Measurements from ENCODE around the gene DYSF.

The DYSF gene

DNA sequence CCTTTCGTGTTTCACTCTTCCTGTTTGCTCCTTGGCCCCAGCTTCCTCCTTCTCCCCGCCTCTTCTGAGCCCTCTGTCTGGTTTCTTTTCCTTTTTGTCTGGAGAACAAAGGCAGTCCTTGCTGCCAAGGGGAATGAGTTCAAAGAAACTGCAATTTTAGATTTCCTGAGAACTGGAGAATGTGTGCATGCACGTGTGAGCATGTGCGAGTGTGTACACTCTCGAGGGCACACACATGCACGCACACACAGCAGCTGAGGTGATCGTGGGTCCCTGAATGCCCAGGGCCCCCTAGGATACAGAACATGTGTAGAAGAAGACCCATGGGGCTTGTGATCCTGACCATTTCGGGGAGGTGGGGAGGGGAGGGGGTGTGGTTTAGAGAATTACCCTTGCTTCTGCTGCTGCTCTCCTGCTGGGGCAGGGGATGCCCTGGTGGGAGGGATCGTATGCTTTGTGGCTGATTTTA is 151.8 kb downstream of the DYSF start:
- no peak for DNase-seq

DNA sequence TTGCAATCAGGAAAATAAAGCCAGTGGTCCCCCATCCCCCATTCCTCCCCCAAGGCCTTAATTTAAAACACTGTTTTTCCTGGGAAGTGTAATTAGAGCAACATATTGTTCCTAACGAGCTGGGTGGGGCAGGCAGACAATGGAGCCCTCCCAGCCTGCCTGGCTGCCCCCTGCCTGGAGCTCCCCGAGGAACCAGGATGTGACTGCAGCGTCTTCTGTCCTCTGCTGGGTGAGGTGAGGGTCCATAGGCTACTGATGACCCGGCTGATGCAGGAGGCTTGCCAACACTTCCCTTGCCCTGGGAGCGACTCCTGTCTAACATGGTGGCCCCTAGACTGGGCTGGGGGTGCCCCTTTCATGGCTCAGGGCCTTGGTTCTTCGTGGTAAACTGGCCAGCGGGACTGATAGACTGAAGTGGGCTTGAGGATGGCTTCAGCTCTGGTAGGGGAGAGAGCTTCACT is 152.4 kb downstream of the DYSF start:
- no peak for DNase-seq

DNA sequence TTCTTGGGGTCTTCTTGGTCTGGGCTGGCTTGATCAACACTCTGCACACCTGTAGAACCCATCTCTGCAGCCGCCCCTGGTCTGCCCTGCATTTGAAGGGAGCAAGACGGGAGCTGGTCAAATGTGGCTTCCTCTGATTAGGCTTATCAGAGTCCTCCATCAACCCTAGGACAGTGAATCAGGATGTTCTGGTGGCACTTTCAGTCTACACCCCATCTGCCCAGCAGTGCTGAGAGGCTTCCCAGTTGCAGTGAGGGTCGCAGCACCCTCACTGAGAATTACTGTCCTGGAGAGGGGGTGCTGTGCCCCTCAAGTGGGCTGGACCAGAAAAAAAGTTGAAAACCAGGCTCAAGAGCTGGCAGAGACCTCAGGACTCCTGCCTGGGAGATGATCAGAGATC is 152.9 kb downstream of the DYSF start:
- DNase-seq: no peak

DNA sequence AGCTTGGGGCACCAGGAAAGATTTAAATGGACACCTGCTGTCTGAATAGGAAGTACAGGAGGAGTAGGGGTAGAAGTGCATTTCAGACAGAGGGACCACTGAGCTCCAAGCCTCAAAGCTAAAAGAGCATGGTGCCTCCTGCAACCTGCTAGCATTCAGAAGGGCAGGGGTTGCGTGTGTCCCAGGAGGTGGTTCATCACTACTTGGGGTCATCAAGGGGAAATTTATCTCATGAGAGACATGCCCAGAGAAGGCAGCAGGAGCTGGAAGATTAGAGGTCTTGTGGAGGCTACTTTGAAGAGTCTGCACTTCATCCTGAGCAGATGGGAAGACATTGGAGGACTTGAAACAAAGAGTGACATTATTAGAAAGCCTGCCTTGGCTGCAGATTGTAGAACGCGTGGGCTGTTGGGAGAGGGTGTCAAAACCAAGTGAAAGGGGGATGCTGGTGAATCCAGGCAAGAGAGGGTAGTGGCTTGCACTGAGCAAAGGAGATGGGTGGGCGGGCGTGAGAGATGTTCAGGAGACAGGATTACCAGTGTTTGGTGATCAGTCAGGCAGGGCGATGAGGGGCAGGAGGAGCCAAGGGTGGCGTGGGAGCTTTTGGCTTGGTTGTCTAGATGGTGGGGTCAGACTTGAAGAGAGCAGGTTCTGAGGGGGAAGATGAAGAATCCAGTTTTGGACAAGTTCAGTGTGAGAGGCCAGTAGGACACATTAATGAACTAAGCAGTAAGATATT is 154.0 kb downstream of the DYSF start:
- no peak for DNase-seq

DNA sequence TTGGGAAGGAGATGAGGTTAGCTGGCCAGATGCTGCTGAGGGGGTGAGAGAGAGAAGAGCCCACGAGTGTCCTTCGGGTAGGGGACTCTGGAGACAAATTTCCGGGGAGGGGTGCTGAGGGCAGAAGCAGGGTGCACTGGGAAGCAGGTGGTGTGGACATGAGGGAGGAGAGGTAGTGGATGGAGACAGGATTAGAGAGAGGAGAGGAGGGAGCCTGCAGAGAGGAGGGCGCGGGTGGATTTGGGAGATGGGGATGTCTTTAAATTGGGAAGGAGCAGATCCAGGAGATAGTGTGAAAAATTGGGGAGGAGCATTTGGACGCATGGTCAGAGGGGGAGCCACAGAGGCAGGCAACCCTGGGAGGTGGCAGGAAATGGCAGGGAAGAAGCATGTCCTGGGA is 154.7 kb downstream of the DYSF start:
- DNase-seq: no peak

DNA sequence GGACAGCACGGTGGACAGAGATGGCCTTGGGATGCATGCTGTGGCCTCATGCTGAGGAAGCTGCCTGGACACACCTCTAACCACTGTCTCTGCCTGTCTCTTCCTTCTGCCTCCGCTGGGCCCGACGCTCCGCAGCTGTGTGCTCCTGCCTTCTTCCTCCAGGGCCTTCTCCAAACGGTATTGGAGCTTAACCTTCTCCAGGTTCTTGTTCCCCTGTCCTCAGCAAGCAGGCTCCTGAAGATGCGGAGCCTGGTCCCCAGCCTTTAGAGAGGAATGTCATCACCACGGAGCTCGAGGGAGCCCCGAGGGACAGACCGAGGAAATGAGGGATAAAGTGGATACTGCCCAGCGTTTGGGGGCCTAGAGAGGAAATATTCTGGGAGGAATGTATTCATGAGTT is 155.1 kb downstream of the DYSF start:
- DNase-seq: no peak

DNA sequence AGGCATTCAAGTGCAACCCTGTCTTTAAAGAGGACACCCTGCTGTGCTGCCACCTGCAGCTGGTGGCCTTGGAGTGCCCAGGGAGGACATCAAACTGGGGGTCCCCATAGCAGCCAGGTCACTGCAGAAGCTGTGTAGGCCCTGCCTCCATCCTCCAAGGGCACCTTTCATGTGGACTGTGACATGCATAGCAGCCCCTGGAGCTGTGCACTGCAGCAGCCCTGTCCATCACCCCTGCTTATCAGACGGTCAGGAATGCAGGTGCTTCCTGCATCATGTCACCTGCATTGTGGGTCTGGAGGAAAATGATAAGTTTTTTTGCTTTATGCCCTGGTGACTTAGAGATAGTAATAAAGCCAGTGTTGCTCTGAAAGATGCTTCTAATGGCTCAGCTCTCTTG is 155.7 kb downstream of the DYSF start:
- DNase-seq: no peak

DNA sequence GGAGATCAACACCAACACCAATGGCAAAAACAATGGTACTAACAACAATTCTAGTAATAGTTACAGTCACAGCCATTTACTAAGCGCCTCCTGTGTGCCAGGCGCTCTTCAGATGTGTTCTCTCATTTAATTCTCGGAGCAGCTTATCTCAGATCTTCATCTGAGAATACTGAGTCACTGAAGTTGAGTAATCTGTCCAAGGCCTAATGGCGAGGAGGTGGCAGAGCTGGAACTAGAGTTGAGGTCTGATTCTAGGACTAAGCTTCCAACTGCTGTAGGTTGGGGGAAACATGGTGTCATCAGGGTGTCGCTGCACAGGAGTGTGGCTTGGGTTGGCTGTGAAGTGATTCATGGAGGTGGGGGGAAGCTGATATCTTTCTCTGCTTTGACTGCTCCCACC is 156.1 kb downstream of the DYSF start:
- no peak for DNase-seq

DNA sequence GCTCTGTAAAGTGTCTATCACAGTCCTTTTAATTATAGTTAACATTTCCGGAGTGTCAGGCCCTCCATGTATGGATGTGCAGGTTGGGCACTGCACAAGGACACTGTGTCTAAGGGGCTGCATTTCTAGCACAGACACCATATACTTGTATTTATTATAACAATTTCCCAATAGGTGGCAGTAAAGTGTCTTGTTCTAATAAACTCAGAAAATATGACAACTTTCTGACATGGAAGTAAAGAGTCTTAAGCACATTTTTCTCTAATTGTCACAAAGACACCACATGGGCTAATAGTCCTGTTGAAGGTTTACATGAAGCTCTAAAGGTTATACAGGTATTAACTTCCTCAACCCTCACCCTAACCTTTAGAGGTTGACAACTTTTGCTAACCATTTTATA is 156.6 kb downstream of the DYSF start:
- DNase-seq: no peak

DNA sequence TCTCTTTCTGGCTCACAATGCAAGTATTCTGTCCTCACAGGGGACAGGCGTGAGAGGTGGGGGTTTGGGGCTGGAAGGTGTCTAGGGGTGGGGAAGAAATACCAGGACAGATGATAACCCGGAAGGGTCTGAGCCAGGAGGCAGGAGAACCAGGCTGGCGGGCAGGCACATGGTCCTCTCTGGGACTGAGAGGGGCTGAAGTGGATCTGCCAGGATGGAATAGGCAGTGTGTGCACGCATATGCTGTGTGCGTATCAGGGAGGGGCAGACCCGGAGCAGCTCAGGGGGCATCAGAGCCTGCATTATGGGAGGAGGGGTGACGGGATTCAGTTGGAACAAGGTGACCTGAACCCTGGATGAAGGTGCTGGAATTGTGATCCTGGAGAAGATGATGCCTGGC is 157.3 kb downstream of the DYSF start:
- DNase-seq: no peak

DNA sequence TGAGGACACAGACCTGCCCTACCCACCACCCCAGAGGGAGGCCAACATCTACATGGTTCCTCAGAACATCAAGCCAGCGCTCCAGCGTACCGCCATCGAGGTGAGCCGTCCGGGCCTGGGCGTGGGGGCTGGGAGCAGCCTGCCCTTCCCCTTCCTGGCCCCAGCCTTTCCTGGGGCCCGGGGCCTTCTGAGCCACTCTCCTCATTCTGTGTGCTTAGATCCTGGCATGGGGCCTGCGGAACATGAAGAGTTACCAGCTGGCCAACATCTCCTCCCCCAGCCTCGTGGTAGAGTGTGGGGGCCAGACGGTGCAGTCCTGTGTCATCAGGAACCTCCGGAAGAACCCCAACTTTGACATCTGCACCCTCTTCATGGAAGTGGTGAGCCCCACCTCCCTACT is 157.9 kb downstream of the DYSF start:
- DNase-seq: no peak

DNA sequence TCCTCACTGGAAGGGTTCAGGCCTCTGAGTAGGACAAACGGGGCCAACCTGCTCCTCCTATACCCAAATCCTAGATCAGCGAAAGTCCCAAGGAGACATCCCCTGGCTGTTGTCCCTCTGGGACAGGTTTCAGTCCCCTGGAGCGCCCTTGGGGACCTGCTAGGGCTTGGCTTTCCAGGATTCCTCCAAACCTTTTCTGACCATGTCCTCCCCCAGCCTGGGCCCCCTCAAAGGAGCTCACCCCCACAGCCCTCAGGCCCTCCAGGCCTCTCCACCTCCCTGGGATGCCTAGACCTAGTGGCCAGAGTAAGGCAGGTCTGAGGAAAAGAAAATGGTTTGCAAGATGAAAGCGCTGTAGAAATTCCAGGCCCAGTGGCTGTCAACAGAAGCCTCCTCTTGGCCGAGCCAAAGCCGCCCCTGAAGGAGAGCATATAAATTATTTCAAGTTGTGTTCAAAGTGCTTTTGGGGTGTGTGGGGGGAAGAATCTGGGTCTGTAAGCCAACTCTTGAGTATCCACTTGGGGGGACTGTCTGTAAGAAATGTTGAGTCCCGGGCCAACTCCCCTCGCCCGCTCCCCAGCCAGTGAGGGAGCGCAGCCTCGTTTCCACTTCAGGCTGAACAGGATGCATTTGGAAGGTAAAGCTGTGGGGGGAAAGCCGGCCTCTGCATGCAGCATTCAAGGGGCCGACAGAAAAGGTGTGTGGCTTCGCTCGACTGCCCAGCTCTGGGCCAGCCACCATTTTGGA is 158.6 kb downstream of the DYSF start:
- DNase-seq: no peak

DNA sequence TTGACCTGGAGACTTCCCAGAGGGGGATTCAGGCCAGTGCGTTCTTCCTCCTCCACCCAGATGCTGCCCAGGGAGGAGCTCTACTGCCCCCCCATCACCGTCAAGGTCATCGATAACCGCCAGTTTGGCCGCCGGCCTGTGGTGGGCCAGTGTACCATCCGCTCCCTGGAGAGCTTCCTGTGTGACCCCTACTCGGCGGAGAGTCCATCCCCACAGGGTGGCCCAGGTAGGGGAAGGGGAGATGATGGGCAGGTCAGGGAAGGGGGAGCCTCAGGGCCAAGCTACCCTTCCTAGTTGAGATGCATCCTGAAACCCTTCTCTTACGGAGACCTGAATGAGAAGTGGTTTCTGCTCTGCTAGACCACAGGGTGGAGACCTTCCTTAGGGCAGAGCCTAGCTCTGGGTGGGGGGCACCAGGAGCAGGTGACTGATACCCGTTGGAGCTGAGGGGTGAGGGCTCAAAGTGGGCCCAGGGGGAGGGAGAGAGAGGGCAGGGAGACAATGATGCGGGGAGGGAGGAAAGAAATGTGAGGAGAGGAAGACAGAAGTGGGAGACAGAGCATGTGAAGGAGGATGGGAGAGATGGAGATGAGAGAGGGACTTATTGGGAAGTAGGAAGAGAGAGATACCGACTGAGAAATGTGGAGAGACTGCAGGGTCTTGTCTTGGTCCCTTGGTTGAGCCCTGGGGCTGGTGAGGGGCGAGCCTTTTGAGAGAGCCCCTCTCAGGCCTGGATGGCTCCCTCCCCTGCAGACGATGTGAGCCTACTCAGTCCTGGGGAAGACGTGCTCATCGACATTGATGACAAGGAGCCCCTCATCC is 159.4 kb downstream of the DYSF start:
- no peak for DNase-seq

DNA sequence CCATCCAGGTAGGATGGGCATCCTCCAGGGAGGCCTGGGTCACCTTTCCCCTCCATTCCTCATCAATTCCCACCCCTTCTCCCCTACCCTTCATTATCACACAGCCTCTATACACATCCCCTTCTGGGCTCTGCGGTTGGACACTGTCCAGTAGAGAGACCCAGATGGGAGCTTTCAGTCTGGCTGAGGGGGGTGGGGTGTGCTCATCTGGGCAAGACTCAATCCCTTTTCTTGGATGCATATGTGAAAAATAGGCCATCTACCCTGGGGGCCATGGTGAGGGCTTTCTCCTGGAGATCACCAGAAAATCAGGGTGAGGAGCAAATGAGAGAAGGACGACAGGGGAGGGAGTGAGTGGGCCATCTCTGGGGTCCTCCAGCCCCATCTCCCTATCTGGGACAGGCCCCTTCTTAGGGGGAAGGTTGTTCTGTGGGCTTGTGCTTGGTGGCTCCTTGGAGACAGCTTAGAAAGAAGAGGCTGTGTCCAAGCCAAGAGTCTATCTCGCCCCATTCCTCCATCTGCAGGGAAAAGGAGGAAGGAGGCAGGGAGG is 160.1 kb downstream of the DYSF start:
- DNase-seq: no peak

DNA sequence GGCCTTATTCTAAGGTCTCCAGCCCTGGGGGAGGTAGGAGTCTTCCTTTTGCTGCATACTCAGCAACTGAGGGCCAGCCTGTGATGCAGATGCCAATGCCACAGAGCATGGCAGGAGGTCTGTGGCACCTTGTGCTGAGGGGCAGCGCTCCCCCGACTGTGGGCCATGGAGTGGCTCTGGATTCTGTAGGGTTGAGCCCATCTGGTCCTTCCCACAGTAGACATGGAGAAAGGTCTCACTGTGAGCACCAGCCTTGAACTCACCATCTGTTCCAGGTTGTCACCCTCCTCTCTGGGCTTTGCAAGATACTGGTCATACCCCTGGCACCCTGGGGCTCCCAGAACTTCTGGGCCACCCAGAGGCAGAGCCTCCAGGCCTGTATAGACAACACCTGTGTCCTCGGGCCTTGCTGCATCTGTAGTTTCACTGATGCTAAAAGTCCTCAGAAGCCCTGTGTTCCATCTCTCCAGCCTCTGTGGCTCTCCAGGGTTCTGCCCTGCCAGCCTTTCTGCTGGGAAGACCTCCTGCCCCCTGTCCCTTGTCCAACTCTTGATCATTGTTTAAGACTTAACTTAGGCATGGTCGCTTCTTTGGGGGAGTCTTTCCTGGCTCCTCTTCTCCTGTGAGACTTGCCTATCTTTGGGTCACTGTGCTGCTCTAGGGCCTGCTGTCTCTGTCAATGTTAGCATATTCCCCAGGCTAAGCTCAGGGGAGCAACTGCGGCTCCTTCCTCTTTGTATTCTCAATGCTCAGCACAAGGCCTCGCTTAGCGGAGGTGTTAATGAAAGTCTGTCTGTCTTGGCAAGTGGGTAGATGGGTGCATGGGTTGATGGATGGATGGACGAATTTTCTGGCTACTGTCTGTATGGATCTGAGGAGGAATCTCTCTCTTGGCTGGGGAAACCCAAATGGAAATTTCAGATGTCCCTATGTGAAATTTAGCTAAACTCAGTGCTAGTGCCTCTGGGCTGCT is 160.9 kb downstream of the DYSF start:
- peak in 1 of 2 experiments; percentile 12 for DNase-seq

DNA sequence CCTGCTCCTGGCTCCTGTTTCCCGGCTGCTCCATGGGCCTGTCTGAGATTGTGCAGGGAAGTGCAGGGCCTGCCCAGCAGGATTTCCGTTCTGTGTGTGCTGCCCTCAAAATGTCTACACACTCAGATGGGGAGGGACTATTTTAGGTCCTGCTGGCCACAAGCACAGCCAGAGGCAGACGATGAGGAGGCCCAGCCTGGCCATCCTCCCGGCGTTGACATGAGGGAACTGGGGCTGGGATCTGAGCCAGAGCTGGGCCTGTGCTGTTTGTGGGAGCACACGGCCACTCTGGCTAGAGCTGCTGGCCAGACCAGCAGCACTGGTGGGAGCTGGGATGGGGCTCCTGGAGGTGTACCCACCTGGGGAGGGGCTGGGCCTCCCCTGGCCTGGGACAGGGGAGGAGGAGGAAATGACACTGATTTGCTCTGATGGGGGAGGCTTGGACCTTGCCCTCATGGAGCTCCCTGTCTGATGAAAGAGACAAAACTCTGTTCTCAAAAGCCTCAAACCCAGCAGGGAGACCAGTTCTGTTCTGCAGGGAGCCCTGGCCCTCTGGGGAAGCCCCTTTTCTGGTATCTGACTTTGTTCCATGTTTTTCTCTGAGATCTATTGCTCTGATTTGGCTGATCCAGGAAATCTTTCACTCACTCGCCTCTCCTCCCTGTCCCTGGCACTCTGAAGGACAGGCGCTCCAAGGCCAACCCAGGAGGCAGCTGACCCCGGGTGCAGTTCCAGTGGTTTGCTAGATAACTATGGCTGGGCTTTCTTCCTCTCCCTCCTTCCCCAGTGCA is 161.8 kb downstream of the DYSF start:
- peak; percentile 1 to 3 for DNase-seq

DNA sequence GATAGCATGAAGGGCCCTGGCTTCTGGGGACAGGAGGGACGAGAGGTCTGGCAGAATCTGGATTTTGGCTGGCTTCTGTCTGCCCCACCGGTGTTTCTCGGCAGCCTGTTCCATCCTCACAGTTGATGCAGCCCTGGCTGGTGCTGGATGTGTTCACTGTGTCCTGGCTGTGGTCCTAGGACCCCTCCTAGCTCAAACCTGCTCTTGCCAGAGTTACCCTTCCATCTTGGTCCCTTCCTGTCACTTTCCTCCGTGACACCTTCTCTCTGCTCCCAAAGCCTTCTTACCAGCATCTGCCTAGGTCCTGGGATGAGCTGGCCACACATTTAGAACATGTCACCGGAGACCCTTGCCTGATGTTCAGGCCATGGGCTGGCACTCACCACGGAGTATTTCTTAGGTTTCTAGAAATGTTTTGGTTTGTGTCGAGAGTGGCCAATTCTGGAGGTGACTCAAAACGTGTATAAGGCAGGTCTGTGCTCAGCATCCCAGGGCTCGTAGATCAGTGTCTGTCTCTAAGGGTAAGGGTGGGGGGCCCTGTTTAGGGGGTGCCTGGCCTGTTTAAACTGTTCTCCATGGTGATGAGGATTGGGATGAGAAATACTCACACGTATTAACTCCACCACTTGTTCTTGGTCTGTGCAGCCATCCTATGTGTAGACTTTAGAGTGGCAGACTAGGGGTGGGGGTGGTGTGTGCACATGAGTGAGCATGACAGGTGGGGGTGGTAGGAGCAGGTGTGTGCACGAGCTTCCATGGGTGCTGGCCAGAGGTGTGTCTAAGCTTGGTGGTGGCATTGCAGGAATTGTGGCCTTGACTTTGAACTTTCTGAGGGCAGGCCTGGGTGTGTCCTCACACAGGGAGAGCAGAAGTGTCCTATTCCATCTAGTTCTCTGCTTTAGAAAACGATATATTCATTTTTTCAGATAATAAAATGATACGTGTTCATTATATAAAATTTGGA is 162.7 kb downstream of the DYSF start:
- peak; percentile 1 to 5 for DNase-seq

DNA sequence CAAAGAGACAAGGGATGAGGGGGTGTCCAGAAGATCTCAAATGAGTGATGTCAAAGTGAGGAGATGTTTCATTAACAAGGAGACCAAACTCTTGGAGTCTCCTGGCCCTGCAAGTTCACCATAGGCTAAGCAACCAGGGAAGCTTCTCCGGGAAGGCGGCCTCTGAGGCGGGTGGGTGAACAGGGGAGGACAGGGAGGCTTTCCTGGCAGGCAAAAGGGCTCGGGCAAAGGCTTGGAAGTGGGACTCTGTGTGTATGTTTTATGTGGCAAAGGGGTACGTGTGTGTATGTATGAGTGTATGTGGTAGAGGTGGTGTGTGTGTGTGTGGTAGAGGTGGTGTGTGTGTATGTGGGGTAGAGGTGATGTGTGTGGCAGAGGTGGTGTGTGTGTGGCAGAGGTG is 163.9 kb downstream of the DYSF start:
- peak in 1 of 2 experiments; percentile 1 for DNase-seq

DNA sequence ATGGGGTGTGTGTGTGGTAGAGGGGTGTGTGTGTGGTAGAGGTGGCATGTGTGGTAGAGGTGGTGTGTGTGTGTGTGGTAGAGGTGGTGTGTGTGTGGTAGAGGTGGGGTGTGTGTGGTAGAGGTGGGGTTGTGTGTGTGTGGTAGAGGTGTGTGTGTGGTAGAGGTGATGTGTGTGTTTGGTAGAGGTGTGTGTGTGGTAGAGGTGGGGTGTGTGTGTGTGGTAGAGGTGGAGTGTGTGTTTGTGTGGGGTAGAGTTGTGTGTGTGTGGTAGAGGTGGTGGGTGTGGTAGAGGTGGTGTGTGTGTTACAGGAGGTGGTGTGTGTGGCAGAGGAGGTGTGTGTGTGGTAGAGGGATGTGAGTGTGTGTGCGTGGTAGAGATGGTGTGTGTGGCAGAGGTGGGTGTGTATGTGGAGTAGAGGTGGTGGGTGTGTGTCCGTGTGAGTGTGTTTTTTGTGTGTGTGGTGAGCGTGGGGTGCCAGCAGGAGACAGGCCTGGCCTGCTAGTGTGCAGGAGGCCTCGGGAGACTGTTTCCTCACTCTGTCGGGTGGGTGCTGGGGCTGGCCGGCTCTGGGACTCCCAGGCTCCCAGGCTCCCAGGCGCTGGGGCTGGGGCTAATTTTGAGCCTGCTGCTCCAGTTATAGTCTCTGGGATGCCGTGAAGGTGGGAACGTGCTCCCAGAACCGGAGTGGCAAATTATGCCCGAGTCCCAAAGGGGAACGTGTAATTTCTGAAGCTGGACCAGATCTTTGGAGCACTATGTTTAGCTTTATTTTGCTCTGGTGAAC is 165.2 kb downstream of the DYSF start:
- peak; percentile 10 to 16 for DNase-seq
